Stimulated activated CD4-positive, alpha-beta T cell treated with anti-CD3 and anti-CD28 coated beads, Interleukin-15, amount 100 ng/mL, for 24 hours (primary cell): ENCODE data around the gene ABHD12.
A peak's percentile ranks its signal among the peaks of the same experiment; 100 is the strongest.

ENCODE experiments used
- DNase-seq: peaks from one replicate; pipeline ENCODE4 v3.0.0-alpha.2; 2020

The ABHD12 gene

GRCh38 chr20:25303292-25304024 is 87.2 kb downstream of the ABHD12 start:
- no peak for DNase-seq

- no peak for DNase-seq
Measured at GRCh38 chr20:25302596-25302995, 88.0 kb downstream of the ABHD12 start.

- no peak for DNase-seq
Measured at GRCh38 chr20:25301357-25301920, 89.2 kb downstream of the ABHD12 start.

GRCh38 chr20:25300496-25301170 is 90.0 kb downstream of the ABHD12 start:
- DNase-seq: no peak

GRCh38 chr20:25299806-25300205 is 90.8 kb downstream of the ABHD12 start:
- no peak for DNase-seq

GRCh38 chr20:25297141-25297905 is 93.3 kb downstream of the ABHD12 start:
- no peak for DNase-seq

GRCh38 chr20:25296094-25297093 is 94.2 kb downstream of the ABHD12 start:
- peak; percentile 39 for DNase-seq

- DNase-seq: no peak
Measured at GRCh38 chr20:25295386-25296093, 95.1 kb downstream of the ABHD12 start.

- DNase-seq: peak; percentile 68
Measured at GRCh38 chr20:25294459-25295385, 95.9 kb downstream of the ABHD12 start.

- no peak for DNase-seq
Measured at GRCh38 chr20:25293910-25294458, 96.7 kb downstream of the ABHD12 start.

GRCh38 chr20:25293507-25293906 is 97.1 kb downstream of the ABHD12 start:
- no peak for DNase-seq

- DNase-seq: no peak
Measured at GRCh38 chr20:25292176-25292891, 98.3 kb downstream of the ABHD12 start.

GRCh38 chr20:25291432-25292133 is 99.1 kb downstream of the ABHD12 start:
- no peak for DNase-seq

- DNase-seq: no peak
Measured at GRCh38 chr20:25290646-25291431, 99.8 kb downstream of the ABHD12 start.

- DNase-seq: no peak
Measured at GRCh38 chr20:25289886-25290597, 100.6 kb downstream of the ABHD12 start.

GRCh38 chr20:25288291-25289181 is 102.1 kb downstream of the ABHD12 start:
- no peak for DNase-seq
